Mesendoderm (in vitro differentiated cells): Measurements from ENCODE around the gene C1QL3.

ENCODE experiments used
- DNase-seq: peaks from one replicate; pipeline ENCODE4 v3.0.0; 2013
- H2AK5ac ChIP-seq: 2 replicates; pipeline ENCODE4 v1.6.1; 2013; ENCODE audit warnings: low read length, inconsistent platforms
- H2BK120ac ChIP-seq: 2 replicates; pipeline ENCODE4 v1.6.1; 2013; ENCODE audit warnings: low read depth, mild to moderate bottlenecking, low read length, moderate library complexity, mixed read lengths
- H2BK15ac ChIP-seq: replicated peaks from 2 replicates; pipeline ENCODE4 v1.6.1; 2013; ENCODE audit warnings: low read depth, mild to moderate bottlenecking, moderate library complexity
- H2BK5ac ChIP-seq: 2 replicates; pipeline ENCODE4 v1.6.1; 2013; ENCODE audit warnings: low read length, inconsistent platforms
- H3K18ac ChIP-seq: 2 replicates; pipeline ENCODE4 v1.6.1; 2013; ENCODE audit warnings: mild to moderate bottlenecking, low read length, mixed read lengths
- H3K23ac ChIP-seq: one replicate; pipeline ENCODE4 v1.6.1; 2013; ENCODE audit warnings: low read length
- H3K27ac ChIP-seq: 2 replicates; pipeline ENCODE4 v1.5.1; 2013; ENCODE audit warnings: low read depth, mild to moderate bottlenecking, inconsistent platforms, low read length, moderate library complexity
- H3K27me3 ChIP-seq: 2 replicates; pipeline ENCODE4 v1.6.1; 2013; ENCODE audit warnings: low read length, control low read depth, mild to moderate bottlenecking, inconsistent platforms; ENCODE audit not compliant: insufficient read depth, poor library complexity
- H3K36me3 ChIP-seq: 2 replicates; pipeline ENCODE4 v1.6.1; 2013; ENCODE audit warnings: low read length, inconsistent platforms; ENCODE audit not compliant: control insufficient read depth, insufficient read depth
- H3K4ac ChIP-seq: one replicate; pipeline ENCODE4 v1.6.1; 2013; ENCODE audit warnings: low read depth, mild to moderate bottlenecking, low read length, moderate library complexity
- H3K4me1 ChIP-seq: 2 replicates; pipeline ENCODE4 v1.6.1; 2013; ENCODE audit warnings: low read depth, low read length, inconsistent platforms; ENCODE audit not compliant: control insufficient read depth
- H3K4me2 ChIP-seq: 2 replicates; pipeline ENCODE4 v1.6.1; 2013; ENCODE audit warnings: low read length
- H3K4me3 ChIP-seq: 2 replicates; pipeline ENCODE4 v1.5.1; 2013; ENCODE audit warnings: mild to moderate bottlenecking, low read length
- H3K56ac ChIP-seq: one replicate; pipeline ENCODE4 v1.6.1; 2013; ENCODE audit warnings: low read length
- H3K79me1 ChIP-seq: 2 replicates; pipeline ENCODE4 v1.6.1; 2013; ENCODE audit warnings: low read length, inconsistent platforms
- H3K79me2 ChIP-seq: 2 replicates; pipeline ENCODE4 v1.6.1; 2013; ENCODE audit warnings: mild to moderate bottlenecking, low read length; ENCODE audit not compliant: control insufficient read depth, insufficient read depth
- H3K9ac ChIP-seq: 2 replicates; pipeline ENCODE4 v1.6.1; 2013; ENCODE audit warnings: low read length, inconsistent platforms
- H4K5ac ChIP-seq: one replicate; pipeline ENCODE4 v1.6.1; 2013; ENCODE audit warnings: low read length
- H4K8ac ChIP-seq: one replicate; pipeline ENCODE4 v1.6.1; 2013; ENCODE audit warnings: low read depth, mild to moderate bottlenecking, control low read depth, low read length, moderate library complexity
- WGBS: extraction: QIAGEN DNeasy Blood & Tissue Kit; methylation state at CpG from one replicate; pipeline ENCODE4 v1.1.7; 2013; ENCODE audit warnings: low lambda C conversion rate, missing lambda C conversion rate; ENCODE audit not compliant: insufficient coverage; ENCODE audit errors: extremely low coverage; 5-methylcytosine and 5-hydroxymethylcytosine counted together

C1QL3 gene

DNA sequence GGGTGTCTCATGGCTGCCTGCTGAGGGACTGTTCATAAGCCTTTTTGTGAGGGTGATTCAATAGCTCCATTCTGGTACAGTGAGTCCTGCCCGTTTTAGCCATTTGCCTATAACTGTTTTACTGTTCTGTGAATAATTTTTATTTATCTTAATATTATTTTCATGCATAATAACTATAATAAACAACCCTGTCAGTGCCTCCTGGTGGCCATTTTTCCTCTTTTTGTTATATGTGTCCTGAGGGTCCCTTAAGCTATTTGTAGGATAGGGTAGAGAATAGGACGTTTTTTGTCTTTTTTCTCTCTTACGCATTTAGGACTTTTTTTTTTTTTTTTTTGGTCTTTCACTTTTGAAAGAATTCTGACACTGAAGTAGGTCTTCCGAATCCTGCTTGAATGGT is 2.9 kb downstream of the C1QL3 start:
- Histone ChIP-seq H2BK120ac (no peak overlapping the region), H3K79me2 (no peaks in the 10 kb centered on the region), H2AK5ac (no peak overlapping the region), H3K79me1 (no peaks in the 10 kb centered on the region), H3K36me3 (no peaks in the 10 kb centered on the region), H3K4me3 (no peak overlapping the region), H2BK15ac (no peak overlapping the region), H4K8ac (no peak overlapping the region), H3K18ac (no peak overlapping the region), H3K4me1 (no peaks in the 10 kb centered on the region), H3K56ac (no peak overlapping the region), H3K27ac (no peak overlapping the region), H3K9ac (no peak overlapping the region), H4K5ac (no peak overlapping the region), H3K4ac (no peak overlapping the region), H3K27me3 (peaks cover 32% of the 10 kb centered on the region), H3K23ac (no peak overlapping the region), H3K4me2 (no peak overlapping the region), H2BK5ac (no peak overlapping the region)
- no peak for DNase-seq
- WGBS = no CpG with 5 or more reads among the region's 4 CpGs

DNA sequence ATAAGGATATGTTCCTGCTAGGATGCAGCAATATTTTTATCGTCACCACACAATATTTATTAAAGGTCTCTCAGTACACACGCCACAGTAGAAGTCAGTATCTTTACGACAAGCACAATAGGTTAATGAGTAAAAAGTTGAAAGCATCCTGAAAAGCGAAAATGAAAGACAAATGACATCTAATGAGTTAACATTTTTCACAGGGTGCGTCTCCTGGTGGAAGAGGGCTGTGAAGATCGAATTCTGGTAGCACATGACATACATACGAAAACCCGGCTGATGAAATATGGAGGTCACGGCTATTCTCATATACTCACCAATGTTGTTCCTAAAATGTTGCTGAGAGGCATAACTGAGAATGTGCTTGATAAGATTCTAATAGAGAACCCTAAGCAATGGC is 10.8 kb downstream of the C1QL3 start:
- no CpG with 5 or more reads among the region's 9 CpGs for WGBS
- Histone ChIP-seq H2AK5ac (no peak overlapping the region), H2BK15ac (no peak overlapping the region), H2BK120ac (no peak overlapping the region), H3K23ac (no peak overlapping the region), H2BK5ac (no peak overlapping the region), H4K8ac (no peak overlapping the region), H3K36me3 (no peaks in the 10 kb centered on the region), H3K4me1 (no peaks in the 10 kb centered on the region), H3K4ac (no peak overlapping the region), H3K56ac (no peak overlapping the region), H3K18ac (no peak overlapping the region), H3K79me1 (no peaks in the 10 kb centered on the region), H3K4me3 (no peak overlapping the region), H3K4me2 (no peak overlapping the region), H3K27me3 (no peaks in the 10 kb centered on the region), H3K9ac (no peak overlapping the region), H4K5ac (no peak overlapping the region), H3K79me2 (no peaks in the 10 kb centered on the region), H3K27ac (no peak overlapping the region)
- DNase-seq = no peak

DNA sequence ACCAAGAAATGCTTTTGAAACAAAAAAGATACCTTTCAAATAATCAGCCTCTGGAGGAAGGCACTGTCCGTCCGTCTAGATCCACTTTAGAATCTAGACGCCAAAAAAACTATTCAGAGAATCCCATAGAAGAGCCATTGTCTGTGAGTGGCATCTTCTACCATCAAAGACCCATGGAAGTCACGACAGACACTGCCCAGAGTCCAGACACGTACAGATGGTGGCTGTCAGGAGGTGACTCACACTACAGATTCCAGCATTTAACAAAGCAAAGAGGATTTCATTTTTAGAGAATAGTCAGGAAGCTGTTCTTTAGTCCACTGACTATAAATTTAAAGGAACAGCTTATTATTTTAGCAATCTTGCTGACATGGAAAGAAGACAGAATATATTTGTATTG is 11.7 kb downstream of the C1QL3 start:
- H3K27ac ChIP-seq = no peak overlapping the region
- no peaks in the 10 kb centered on the region for H3K27me3 ChIP-seq
- no peak overlapping the region for H3K4me3 ChIP-seq
- no peak overlapping the region for H3K18ac ChIP-seq
- H3K56ac ChIP-seq = no peak overlapping the region
- H2AK5ac ChIP-seq = no peak overlapping the region
- no peaks in the 10 kb centered on the region for H3K79me1 ChIP-seq
- H3K4ac ChIP-seq = no peak overlapping the region
- no peak overlapping the region for H2BK120ac ChIP-seq
- no peaks in the 10 kb centered on the region for H3K79me2 ChIP-seq
- H3K4me1 ChIP-seq = no peaks in the 10 kb centered on the region
- no peak overlapping the region for H4K8ac ChIP-seq
- H3K36me3 ChIP-seq = no peaks in the 10 kb centered on the region
- no CpG with 5 or more reads among the region's 5 CpGs for WGBS
- no peak overlapping the region for H2BK15ac ChIP-seq
- no peak overlapping the region for H3K23ac ChIP-seq
- H3K4me2 ChIP-seq = no peak overlapping the region
- DNase-seq = no peak
- no peak overlapping the region for H3K9ac ChIP-seq
- no peak overlapping the region for H4K5ac ChIP-seq
- no peak overlapping the region for H2BK5ac ChIP-seq

DNA sequence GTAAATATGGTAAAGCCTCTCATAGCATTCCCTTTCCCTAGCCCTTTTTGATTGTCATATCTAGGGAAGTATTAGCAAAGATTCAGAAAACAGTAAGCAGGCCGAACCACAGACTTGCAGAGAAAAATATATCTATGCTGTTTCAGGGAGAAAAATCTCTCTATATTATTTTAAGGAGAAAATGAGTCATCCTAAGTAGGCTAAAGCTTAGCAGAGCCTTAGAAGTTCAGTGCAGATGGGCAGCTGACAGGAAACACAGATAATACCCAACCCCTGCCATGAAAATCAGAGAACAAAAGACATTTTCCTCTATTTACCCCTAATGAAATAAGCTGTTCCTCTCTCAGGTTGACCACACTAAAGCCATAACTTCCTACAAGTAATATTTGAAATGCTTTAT is 16.5 kb downstream of the C1QL3 start:
- no peak overlapping the region for H4K8ac ChIP-seq
- no peaks in the 10 kb centered on the region for H3K4me1 ChIP-seq
- no peak overlapping the region for H3K4me2 ChIP-seq
- no peak overlapping the region for H2BK15ac ChIP-seq
- no CpG with 5 or more reads among the region's 1 CpG for WGBS
- no peak for DNase-seq
- no peaks in the 10 kb centered on the region for H3K27me3 ChIP-seq
- H3K79me2 ChIP-seq = no peaks in the 10 kb centered on the region
- no peaks in the 10 kb centered on the region for H3K36me3 ChIP-seq
- H3K18ac ChIP-seq = no peak overlapping the region
- H3K9ac ChIP-seq = no peak overlapping the region
- no peak overlapping the region for H4K5ac ChIP-seq
- H3K4ac ChIP-seq = no peak overlapping the region
- H3K4me3 ChIP-seq = no peak overlapping the region
- H3K23ac ChIP-seq = no peak overlapping the region
- no peak overlapping the region for H2AK5ac ChIP-seq
- H3K79me1 ChIP-seq = no peaks in the 10 kb centered on the region
- H2BK120ac ChIP-seq = no peak overlapping the region
- no peak overlapping the region for H3K56ac ChIP-seq
- no peak overlapping the region for H3K27ac ChIP-seq
- H2BK5ac ChIP-seq = no peak overlapping the region

DNA sequence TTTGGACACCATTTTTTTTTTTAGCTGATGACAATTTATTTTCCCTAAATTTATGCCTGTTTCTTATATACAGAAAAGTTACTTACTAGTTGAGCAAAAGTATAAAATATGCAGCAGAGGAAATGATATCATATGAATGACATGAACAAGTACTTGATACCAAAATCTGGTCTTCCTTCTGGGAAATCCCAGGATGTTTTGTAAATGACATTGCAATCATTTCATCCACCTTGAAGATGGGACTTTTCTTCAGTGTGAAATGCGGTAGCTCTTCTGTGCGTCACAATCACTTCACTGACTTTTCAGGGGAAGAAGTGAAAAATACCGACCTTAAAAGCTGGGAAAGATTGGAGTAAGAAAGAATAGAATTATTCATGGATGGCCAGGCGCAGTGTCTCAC is 23.8 kb downstream of the C1QL3 start:
- Histone ChIP-seq H3K4me3 (no peak overlapping the region), H3K27ac (no peak overlapping the region), H4K8ac (no peak overlapping the region), H2BK5ac (no peak overlapping the region), H2AK5ac (no peak overlapping the region), H3K79me1 (no peaks in the 10 kb centered on the region), H2BK15ac (no peak overlapping the region), H3K79me2 (no peaks in the 10 kb centered on the region), H3K4me1 (no peaks in the 10 kb centered on the region), H3K36me3 (no peaks in the 10 kb centered on the region), H4K5ac (no peak overlapping the region), H3K9ac (no peak overlapping the region), H3K18ac (no peak overlapping the region), H2BK120ac (no peak overlapping the region), H3K56ac (no peak overlapping the region), H3K27me3 (no peaks in the 10 kb centered on the region), H3K23ac (no peak overlapping the region), H3K4me2 (no peak overlapping the region), H3K4ac (no peak overlapping the region)
- WGBS = no CpG with 5 or more reads among the region's 4 CpGs
- DNase-seq = no peak

DNA sequence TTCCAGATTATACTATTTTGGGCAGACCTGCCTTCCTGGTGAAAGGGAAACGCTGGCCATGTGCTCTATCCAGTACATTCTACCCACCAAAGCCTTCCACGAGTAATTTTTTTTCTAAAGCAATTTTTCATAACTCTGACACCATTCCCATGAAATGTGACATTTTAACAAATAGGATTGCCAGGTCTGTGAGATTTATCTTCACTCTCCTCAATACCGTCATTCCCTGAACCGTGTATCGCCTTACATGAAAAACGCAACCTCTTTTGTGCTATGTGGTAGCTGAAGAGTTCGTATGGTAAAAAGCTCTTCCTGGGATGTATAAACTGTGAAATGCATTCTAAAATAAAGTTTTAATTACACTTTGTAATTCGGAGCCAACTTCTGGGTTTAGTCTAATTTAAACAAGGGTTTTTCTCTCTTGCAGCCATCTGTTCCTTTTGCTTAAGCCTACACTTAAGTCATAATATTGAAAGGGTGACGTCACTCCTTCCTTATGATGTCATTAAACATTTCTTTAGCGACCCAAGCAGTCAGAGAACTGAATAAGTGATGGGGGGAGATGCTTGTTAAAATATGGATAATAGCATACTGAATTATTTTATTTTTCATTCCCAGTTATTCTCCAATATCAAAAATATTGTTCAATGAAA is 27.7 kb downstream of the C1QL3 start:
- no peak overlapping the region for H3K9ac ChIP-seq
- WGBS = no CpG with 5 or more reads among the region's 10 CpGs
- no peak overlapping the region for H2BK15ac ChIP-seq
- no peak overlapping the region for H3K4ac ChIP-seq
- no peak overlapping the region for H3K4me3 ChIP-seq
- no peaks in the 10 kb centered on the region for H3K79me1 ChIP-seq
- no peak for DNase-seq
- H4K5ac ChIP-seq = no peak overlapping the region
- H2BK5ac ChIP-seq = no peak overlapping the region
- no peak overlapping the region for H3K18ac ChIP-seq
- no peak overlapping the region for H3K4me2 ChIP-seq
- H3K36me3 ChIP-seq = no peaks in the 10 kb centered on the region
- H3K79me2 ChIP-seq = no peaks in the 10 kb centered on the region
- no peak overlapping the region for H4K8ac ChIP-seq
- H3K23ac ChIP-seq = no peak overlapping the region
- H3K56ac ChIP-seq = no peak overlapping the region
- no peaks in the 10 kb centered on the region for H3K4me1 ChIP-seq
- no peak overlapping the region for H2BK120ac ChIP-seq
- H2AK5ac ChIP-seq = no peak overlapping the region
- no peaks in the 10 kb centered on the region for H3K27me3 ChIP-seq
- no peak overlapping the region for H3K27ac ChIP-seq
